Neural cell (in vitro differentiated cells): ENCODE measurements around the gene ZNF845. TPM values are rescaled to one million over a fixed set of nuclear protein-coding genes. Genes with fewer than 3 reads are reported as not detected.
A peak's percentile ranks its signal among the peaks of the same experiment; 100 is the strongest.
"Not testable (repeated sequence)": the region's sequence is repeated elsewhere in the genome, so short reads cannot be mapped to it uniquely, and the experiment has no call there.

Experiments used
- H2AFZ ChIP-seq: fragments of 200-600, 300-800 bp; sonication (generic), shearing (Covaris generic); 2 replicates; pipeline ENCODE4 v1.6.0; 2014; ENCODE audit warnings: low read depth, mild to moderate bottlenecking, antibody characterized with exemption, low read length, moderate library complexity
- H3F3A ChIP-seq: fragments of 200-600 bp; shearing (Covaris generic); 2 replicates; pipeline ENCODE4 v1.6.1; 2016; ENCODE audit warnings: mild to moderate bottlenecking, moderate library complexity, mixed read lengths, antibody characterized with exemption, low read length; ENCODE audit not compliant: insufficient read depth, poor library complexity, severe bottlenecking
- H3K27ac ChIP-seq: fragments of 200-600, 300-800 bp; sonication (generic), shearing (Covaris generic); 2 replicates; pipeline ENCODE4 v1.5.1; 2014; ENCODE audit warnings: mild to moderate bottlenecking, low read length, moderate library complexity
- H3K27me3 ChIP-seq: fragments of 300-800, 200-600 bp; sonication (generic), shearing (Covaris generic); 2 replicates; pipeline ENCODE4 v1.6.0; 2014; ENCODE audit warnings: mild to moderate bottlenecking, low read depth, low read length, moderate library complexity; ENCODE audit not compliant: insufficient read depth
- H3K36me3 ChIP-seq: fragments of 300-800, 200-600 bp; sonication (generic), shearing (Covaris generic); 2 replicates; pipeline ENCODE4 v1.5.1; 2014; ENCODE audit warnings: mild to moderate bottlenecking, antibody characterized with exemption, low read length, moderate library complexity; ENCODE audit not compliant: insufficient read depth
- H3K4me2 ChIP-seq: fragments of 300-800, 200-600 bp; sonication (generic), shearing (Covaris generic); 2 replicates; pipeline ENCODE4 v1.6.0; 2014; ENCODE audit warnings: mild to moderate bottlenecking, low read length
- H3K4me3 ChIP-seq: fragments of 300-800, 200-600 bp; sonication (generic), shearing (Covaris generic); 2 replicates; pipeline ENCODE4 v1.5.1; 2014; ENCODE audit warnings: mild to moderate bottlenecking, low read length, moderate library complexity
- H3K79me2 ChIP-seq: fragments of 200-600 bp; shearing (Covaris generic); replicated peaks from 2 replicates; pipeline ENCODE4 v1.6.0; 2014; ENCODE audit warnings: mild to moderate bottlenecking, low read length, moderate library complexity; ENCODE audit not compliant: insufficient read depth
- H3K9ac ChIP-seq: fragments of 300-800, 200-600 bp; sonication (generic), shearing (Covaris generic); 2 replicates; pipeline ENCODE4 v1.6.1; 2016; ENCODE audit warnings: mild to moderate bottlenecking, low read length, mixed read lengths
- H3K9me2 ChIP-seq: fragments of 200-600 bp; shearing (Covaris generic); 2 replicates; pipeline ENCODE4 v1.6.1; 2016; ENCODE audit warnings: mild to moderate bottlenecking, low read length, mixed read lengths; ENCODE audit not compliant: insufficient read depth
- H3K9me3 ChIP-seq: fragments of 200-600, 300-800 bp; sonication (generic), shearing (Covaris generic); 2 replicates; pipeline ENCODE4 v1.6.1; 2016; ENCODE audit warnings: mild to moderate bottlenecking, mixed run types, low read length, moderate library complexity, mixed read lengths
- H4K20me1 ChIP-seq: fragments of 200-600 bp; shearing (Covaris generic); 2 replicates; pipeline ENCODE4 v1.6.1; 2016; ENCODE audit warnings: mild to moderate bottlenecking, mixed run types; ENCODE audit not compliant: insufficient read depth
- CTCF ChIP-seq: fragments of 450-650 bp; IDR thresholded peaks from 2 replicates; pipeline ENCODE4 v1.5.1; 2014; ENCODE audit warnings: antibody characterized with exemption, mild to moderate bottlenecking, moderate library complexity; ENCODE audit not compliant: poor library complexity, severe bottlenecking
- EP300 ChIP-seq: fragments of 450-650 bp; conservative IDR thresholded peaks from 2 replicates; pipeline ENCODE4 v1.6.1; 2014; ENCODE audit warnings: antibody characterized with exemption, mild to moderate bottlenecking, moderate library complexity; ENCODE audit not compliant: poor library complexity, severe bottlenecking
- EZH2 ChIP-seq: fragments of 200-600, 300-800 bp; shearing (Covaris generic), sonication (generic); IDR thresholded peaks from 2 replicates; pipeline ENCODE4 v1.6.1; 2014; ENCODE audit warnings: antibody characterized with exemption, low read length, borderline replicate concordance, mild to moderate bottlenecking; ENCODE audit not compliant: insufficient read depth, poor library complexity, severe bottlenecking
- MXI1 ChIP-seq: fragments of 450-650 bp; conservative IDR thresholded peaks from 2 replicates; pipeline ENCODE4 v1.6.1; 2014; ENCODE audit warnings: antibody characterized with exemption, mild to moderate bottlenecking; ENCODE audit not compliant: poor library complexity, severe bottlenecking
- POLR2AphosphoS5 ChIP-seq: IDR thresholded peaks from 2 replicates; pipeline ENCODE4 v1.6.1; 2012
- RAD21 ChIP-seq: fragments of 450-650 bp; conservative IDR thresholded peaks from 2 replicates; pipeline ENCODE4 v1.6.1; 2014; ENCODE audit warnings: antibody characterized with exemption, mild to moderate bottlenecking, moderate library complexity
- REST ChIP-seq: IDR thresholded peaks from 2 replicates; pipeline ENCODE4 v1.6.1; 2012; ENCODE audit warnings: borderline replicate concordance
- SMC3 ChIP-seq: fragments of 450-650 bp; conservative IDR thresholded peaks from 2 replicates; pipeline ENCODE4 v1.6.1; 2014; ENCODE audit warnings: antibody characterized with exemption, mild to moderate bottlenecking, moderate library complexity; ENCODE audit not compliant: poor library complexity
- TAF1 ChIP-seq: IDR thresholded peaks from 2 replicates; pipeline ENCODE4 v1.6.1; 2012; ENCODE audit warnings: low read depth
- polyA plus RNA-seq: library from polyadenylated mRNA; depleted of rRNA; stranded (reverse); fragments of >200 nt; gene quantifications from 2 replicates; pipeline ENCODE4 v1.2.3, GENCODE V29; 2014

The ZNF845 gene
- polyA plus RNA-seq, 1 donor from 2014 or later, result 6.1 TPM

GRCh38 chr19:53290758-53291549 is 42.6 kb upstream of the ZNF845 start:
- H3K27ac ChIP-seq, result no peak overlapping the region
- H3F3A ChIP-seq, result no peaks in the 10 kb centered on the region
- no peaks in the 10 kb centered on the region for H3K9me3 ChIP-seq
- no peaks in the 10 kb centered on the region for H4K20me1 ChIP-seq
- H3K4me3 ChIP-seq, result no peak overlapping the region
- H2AFZ ChIP-seq, result no peak overlapping the region
- no peak overlapping the region for H3K4me2 ChIP-seq
- H3K36me3 ChIP-seq, result no peaks in the 10 kb centered on the region
- H3K9ac ChIP-seq, result no peak overlapping the region
- H3K79me2 ChIP-seq, result no peaks in the 10 kb centered on the region
- no peaks in the 10 kb centered on the region for H3K9me2 ChIP-seq
- no peaks in the 10 kb centered on the region for H3K27me3 ChIP-seq
- TF ChIP-seq SMC3 (no peak), MXI1 (no peak), REST (no peak), EP300 (no peak), TAF1 (no peak), RAD21 (no peak), POLR2AphosphoS5 (no peak), CTCF (no peak), EZH2 (no peak)

- no peaks in the 10 kb centered on the region for H3K9me3 ChIP-seq
- no peaks in the 10 kb centered on the region for H4K20me1 ChIP-seq
- H3K9ac ChIP-seq, result no peak overlapping the region
- no peaks in the 10 kb centered on the region for H3F3A ChIP-seq
- no peaks in the 10 kb centered on the region for H3K27me3 ChIP-seq
- TF ChIP-seq TAF1 (no peak), POLR2AphosphoS5 (no peak), CTCF (no peak), MXI1 (no peak)
- no peaks in the 10 kb centered on the region for H3K9me2 ChIP-seq
- no peak overlapping the region for H3K4me3 ChIP-seq
- peak overlapping the region; percentile 26 for H3K27ac ChIP-seq
- no peak overlapping the region for H3K4me2 ChIP-seq
- H2AFZ ChIP-seq, result no peak overlapping the region
- H3K79me2 ChIP-seq, result no peaks in the 10 kb centered on the region
- H3K36me3 ChIP-seq, result no peaks in the 10 kb centered on the region
Observed at GRCh38 chr19:53294786-53295441, 38.6 kb upstream of the ZNF845 start.

GRCh38 chr19:53301341-53301740 is 32.2 kb upstream of the ZNF845 start:
- H3K4me3 ChIP-seq, H3F3A ChIP-seq, H2AFZ ChIP-seq, H3K9me3 ChIP-seq, H4K20me1 ChIP-seq, H3K27me3 ChIP-seq, H3K9ac ChIP-seq, H3K27ac ChIP-seq, H3K36me3 ChIP-seq, H3K9me2 ChIP-seq, H3K4me2 ChIP-seq, H3K79me2 ChIP-seq: not testable (repeated sequence)
